IMR-90 (cell line): ENCODE measurements around the gene CATSPER4.

Experiments
- NFE2L2 ChIP-seq: fragments of 150-350 bp; IDR thresholded peaks from 2 replicates; pipeline ENCODE4 v1.6.1; 2016; ENCODE audit warnings: low read depth, mild to moderate bottlenecking, low read length
- POLR2A ChIP-seq: IDR thresholded peaks from 2 replicates; pipeline ENCODE4 v1.6.1; 2012; ENCODE audit warnings: mild to moderate bottlenecking, low read depth, low read length
- SMC3 ChIP-seq: fragments of 150-350 bp; IDR thresholded peaks from 2 replicates; pipeline ENCODE4 v1.6.1; 2016; ENCODE audit warnings: low read depth, mild to moderate bottlenecking, antibody characterized with exemption, low read length, moderate library complexity

DNA sequence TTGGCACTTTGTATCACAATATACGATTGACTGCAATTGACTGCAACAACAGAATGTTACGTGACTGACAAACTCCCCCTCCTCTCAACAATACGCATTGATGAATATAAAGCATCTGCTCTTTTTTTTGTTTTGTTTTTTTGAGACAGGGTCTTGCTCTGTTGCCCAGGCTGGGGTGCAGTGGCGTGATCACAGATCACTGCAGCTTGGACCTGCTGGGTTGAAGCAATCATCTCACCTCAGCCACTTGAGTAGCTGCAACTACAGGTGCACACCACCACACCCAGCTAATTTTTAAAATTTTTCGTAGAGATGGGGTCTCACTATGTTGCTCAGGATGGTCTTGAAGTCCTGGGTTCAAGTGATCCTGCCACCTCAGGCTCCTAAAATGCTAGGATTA is 22.3 kb downstream of the CATSPER4 start:
- TF ChIP-seq POLR2A (no peak), SMC3 (no peak), NFE2L2 (no peak)
